IPS DF 6.9 (cell line): Measurements from ENCODE around the gene SIX4.

Experiments used
- DNase-seq: peaks from one replicate; pipeline ENCODE4 v3.0.0-alpha.2; 2013; ENCODE audit warnings: low read depth, low spot score
- H3K27ac ChIP-seq: one replicate; pipeline ENCODE4 v1.5.1; 2013; ENCODE audit warnings: low read length, control low read depth
- H3K27me3 ChIP-seq: 2 replicates; pipeline ENCODE4 v1.6.1; 2013; ENCODE audit warnings: mild to moderate bottlenecking, low read length; ENCODE audit not compliant: control insufficient read depth, insufficient read depth
- H3K36me3 ChIP-seq: 2 replicates; pipeline ENCODE4 v1.6.1; 2013; ENCODE audit warnings: low read length; ENCODE audit not compliant: control insufficient read depth, insufficient read depth
- H3K4me1 ChIP-seq: 2 replicates; pipeline ENCODE4 v1.6.1; 2013; ENCODE audit warnings: low read length; ENCODE audit not compliant: control insufficient read depth, insufficient read depth
- H3K4me3 ChIP-seq: 2 replicates; pipeline ENCODE4 v1.5.1; 2013; ENCODE audit warnings: mild to moderate bottlenecking, low read length
- H3K9me3 ChIP-seq: 2 replicates; pipeline ENCODE4 v1.6.1; 2013; ENCODE audit warnings: low read length, inconsistent platforms; ENCODE audit not compliant: control insufficient read depth, insufficient read depth
- WGBS: extraction: QIAGEN DNeasy Blood & Tissue Kit; methylation state at CpG from one replicate; pipeline ENCODE4 v1.1.7; 2013; ENCODE audit warnings: mixed read lengths, missing lambda C conversion rate; ENCODE audit not compliant: insufficient read length, insufficient coverage; 5-methylcytosine and 5-hydroxymethylcytosine counted together

Gene SIX4

DNA sequence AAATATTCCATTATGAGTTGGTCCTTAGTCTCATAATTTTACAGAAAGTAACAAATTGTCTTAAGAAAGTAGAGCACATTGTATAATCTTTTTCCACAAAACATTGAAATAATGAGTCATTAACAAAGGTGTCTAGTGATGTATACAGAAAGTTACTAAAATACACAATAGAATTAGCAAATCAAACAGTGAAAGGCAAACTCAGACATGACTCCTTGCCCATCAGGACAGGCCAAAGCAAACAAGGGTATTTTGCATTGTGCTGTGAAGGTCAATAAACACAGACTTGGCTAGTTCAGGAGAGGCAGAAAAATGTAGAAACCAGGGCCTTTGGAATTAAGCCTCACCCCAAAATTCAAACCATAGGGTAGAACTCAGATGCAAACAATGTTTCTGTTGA, 37.3 kb downstream of the SIX4 start:
- Histone ChIP-seq H3K36me3 (no peaks in the 10 kb centered on the region), H3K27ac (no peak overlapping the region), H3K4me1 (no peaks in the 10 kb centered on the region), H3K9me3 (no peaks in the 10 kb centered on the region), H3K4me3 (no peak overlapping the region), H3K27me3 (no peaks in the 10 kb centered on the region)
- no peak for DNase-seq

DNA sequence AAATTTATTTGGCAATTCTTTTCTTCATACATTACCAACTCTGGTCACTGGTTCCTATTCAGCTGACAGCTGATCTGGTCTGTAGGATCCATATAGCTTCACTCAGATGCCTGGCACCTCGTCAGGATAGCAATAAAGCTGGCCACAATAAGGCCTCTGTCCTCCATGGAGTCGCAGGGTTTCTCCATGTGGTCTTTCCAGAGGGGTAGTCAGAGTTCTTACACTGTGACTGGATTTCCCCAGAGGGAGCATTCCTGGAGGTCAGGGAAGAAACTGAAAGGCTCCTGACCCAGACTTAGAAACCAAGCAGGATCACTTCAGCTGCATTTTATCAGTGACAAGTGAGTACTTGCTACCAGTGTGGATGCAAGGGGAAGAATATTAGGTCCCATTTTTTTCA, 39.9 kb downstream of the SIX4 start:
- no CpG with 5 or more reads among the region's 2 CpGs for WGBS
- H3K4me3 ChIP-seq = no peak overlapping the region
- no peak overlapping the region for H3K27ac ChIP-seq
- H3K27me3 ChIP-seq = no peaks in the 10 kb centered on the region
- H3K4me1 ChIP-seq = peaks cover 1% of the 10 kb centered on the region; the same call in 1 of the 2 replicates
- H3K9me3 ChIP-seq = no peaks in the 10 kb centered on the region
- no peaks in the 10 kb centered on the region for H3K36me3 ChIP-seq
- no peak for DNase-seq

DNA sequence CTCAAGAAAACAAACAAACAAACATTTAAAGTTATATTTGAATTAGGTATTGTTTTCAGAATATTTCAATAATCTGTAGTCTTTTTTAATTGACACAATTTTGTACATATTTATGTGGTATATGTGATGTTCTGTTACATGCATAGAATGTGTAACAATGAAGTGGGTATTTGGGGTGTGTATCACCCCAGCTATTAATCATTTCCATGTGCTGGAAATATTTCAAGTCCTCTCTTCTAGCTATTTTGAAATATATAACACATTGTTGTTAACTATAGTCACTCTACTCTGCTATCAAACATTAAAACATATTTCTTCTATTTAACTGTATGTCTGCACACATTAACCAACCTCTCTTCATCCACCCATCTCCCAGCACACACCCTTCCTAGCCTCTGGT, 42.9 kb downstream of the SIX4 start:
- Histone ChIP-seq H3K27ac (no peak overlapping the region), H3K36me3 (no peaks in the 10 kb centered on the region), H3K4me3 (no peak overlapping the region), H3K4me1 (peaks cover 1% of the 10 kb centered on the region; the same call in 1 of the 2 replicates), H3K27me3 (no peaks in the 10 kb centered on the region), H3K9me3 (no peaks in the 10 kb centered on the region)
- no peak for DNase-seq

DNA sequence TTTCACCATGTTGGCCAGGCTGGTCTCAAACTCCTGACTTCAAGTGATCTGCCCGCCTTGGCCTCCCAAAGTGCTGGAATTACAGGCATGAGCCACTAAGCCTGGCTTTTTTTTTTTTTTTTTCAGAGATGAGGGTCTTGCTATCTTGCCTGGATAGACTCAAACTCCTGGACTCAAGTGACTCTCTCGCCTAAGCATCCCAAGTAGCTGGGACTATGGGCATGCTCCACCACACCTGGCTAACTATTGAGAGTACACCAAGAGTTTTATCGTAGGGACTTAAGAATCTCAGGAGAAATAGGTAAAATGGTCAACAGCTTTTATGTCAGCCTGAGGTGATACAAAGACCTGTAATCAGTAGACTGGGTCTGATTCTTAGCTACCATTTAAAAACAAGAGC, 43.6 kb downstream of the SIX4 start:
- no CpG with 5 or more reads among the region's 3 CpGs for WGBS
- DNase-seq = no peak
- no peaks in the 10 kb centered on the region for H3K27me3 ChIP-seq
- peaks cover 1% of the 10 kb centered on the region; the same call in 1 of the 2 replicates for H3K4me1 ChIP-seq
- no peaks in the 10 kb centered on the region for H3K9me3 ChIP-seq
- H3K4me3 ChIP-seq = no peak overlapping the region
- H3K27ac ChIP-seq = no peak overlapping the region
- H3K36me3 ChIP-seq = no peaks in the 10 kb centered on the region

DNA sequence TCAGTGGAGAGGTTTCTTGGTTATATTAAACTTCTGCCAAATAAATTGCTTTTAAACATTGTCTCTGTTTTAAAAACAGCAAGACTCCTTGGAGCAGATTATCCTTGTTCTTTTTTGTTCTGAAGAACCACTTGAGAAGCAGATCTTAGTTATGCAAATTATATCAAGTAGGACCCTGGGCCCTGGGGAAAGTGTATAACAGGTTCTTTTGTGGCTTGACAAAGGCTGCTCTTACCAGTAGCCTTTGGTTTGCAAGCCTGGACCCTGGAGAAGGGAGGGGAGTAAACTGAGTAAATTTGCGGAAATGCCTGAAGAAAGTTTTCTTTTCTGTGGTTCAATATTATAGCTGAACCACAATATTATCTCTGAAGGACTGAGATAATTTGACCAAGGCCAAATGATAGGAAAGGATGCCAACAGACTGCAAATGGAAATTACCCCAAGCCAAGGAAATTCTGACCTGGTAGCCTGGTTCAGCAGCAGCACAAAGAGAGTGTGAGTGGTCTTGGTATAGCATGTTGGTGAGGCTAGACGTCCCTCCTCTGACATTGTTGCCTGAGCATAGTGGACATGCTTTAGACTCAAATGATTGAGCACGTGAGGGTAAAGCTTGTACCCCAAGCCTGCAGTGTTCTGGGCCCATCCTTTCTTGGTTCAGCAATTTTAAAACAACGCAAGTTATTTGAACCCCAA, 44.4 kb downstream of the SIX4 start:
- no peaks in the 10 kb centered on the region for H3K36me3 ChIP-seq
- H3K27ac ChIP-seq = no peak overlapping the region
- WGBS = no CpG with 5 or more reads among the region's 4 CpGs
- H3K4me1 ChIP-seq = peaks cover 1% of the 10 kb centered on the region; the same call in 1 of the 2 replicates
- DNase-seq = no peak
- H3K27me3 ChIP-seq = no peaks in the 10 kb centered on the region
- no peaks in the 10 kb centered on the region for H3K9me3 ChIP-seq
- no peak overlapping the region for H3K4me3 ChIP-seq

DNA sequence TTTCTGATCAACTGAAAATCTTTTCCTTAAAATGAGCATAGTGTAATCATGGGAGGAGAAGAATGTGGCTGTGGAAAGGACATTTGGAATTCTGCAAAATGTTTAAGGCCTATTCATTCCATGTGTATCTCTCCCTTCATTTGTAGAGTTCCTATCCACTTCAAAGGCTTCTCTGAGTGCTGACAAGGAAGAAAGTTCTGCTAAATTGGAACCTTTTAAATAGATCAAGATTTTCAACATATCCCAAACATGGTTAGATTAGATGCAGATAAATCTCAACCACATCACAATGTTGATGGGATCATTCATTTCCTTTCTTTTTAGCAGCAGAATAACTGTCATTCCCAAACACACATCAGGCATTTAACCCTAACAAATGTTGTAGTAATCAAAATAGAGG, 46.5 kb downstream of the SIX4 start:
- no peaks in the 10 kb centered on the region for H3K9me3 ChIP-seq
- no peak overlapping the region for H3K4me3 ChIP-seq
- no peak overlapping the region for H3K27ac ChIP-seq
- no peaks in the 10 kb centered on the region for H3K36me3 ChIP-seq
- DNase-seq = no peak
- H3K27me3 ChIP-seq = no peaks in the 10 kb centered on the region
- peaks cover 1% of the 10 kb centered on the region; the same call in 1 of the 2 replicates for H3K4me1 ChIP-seq

DNA sequence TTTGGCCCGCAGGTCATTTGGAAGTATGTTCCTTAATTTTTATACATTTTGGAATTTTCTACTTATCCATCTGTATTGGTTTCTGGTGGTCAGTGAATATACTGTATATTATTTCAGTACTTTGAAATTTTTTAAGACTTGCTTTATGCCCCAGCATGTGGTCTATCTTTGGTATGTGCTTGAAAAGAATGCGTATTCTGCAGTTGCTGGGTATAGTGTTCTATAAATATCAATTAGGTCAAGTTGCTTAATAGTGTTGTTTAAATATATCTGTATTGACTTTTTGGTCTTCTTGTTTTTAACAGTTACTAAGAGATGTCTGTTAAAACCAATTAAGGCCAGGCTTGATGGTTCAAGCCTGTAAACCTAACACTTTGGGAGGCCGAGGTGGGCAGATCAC, 53.2 kb downstream of the SIX4 start:
- no CpG with 5 or more reads among the region's 3 CpGs for WGBS
- DNase-seq = no peak
- H3K36me3 ChIP-seq = no peaks in the 10 kb centered on the region
- no peak overlapping the region for H3K4me3 ChIP-seq
- H3K4me1 ChIP-seq = no peaks in the 10 kb centered on the region
- H3K27me3 ChIP-seq = no peaks in the 10 kb centered on the region
- H3K27ac ChIP-seq = no peak overlapping the region
- H3K9me3 ChIP-seq = no peaks in the 10 kb centered on the region

DNA sequence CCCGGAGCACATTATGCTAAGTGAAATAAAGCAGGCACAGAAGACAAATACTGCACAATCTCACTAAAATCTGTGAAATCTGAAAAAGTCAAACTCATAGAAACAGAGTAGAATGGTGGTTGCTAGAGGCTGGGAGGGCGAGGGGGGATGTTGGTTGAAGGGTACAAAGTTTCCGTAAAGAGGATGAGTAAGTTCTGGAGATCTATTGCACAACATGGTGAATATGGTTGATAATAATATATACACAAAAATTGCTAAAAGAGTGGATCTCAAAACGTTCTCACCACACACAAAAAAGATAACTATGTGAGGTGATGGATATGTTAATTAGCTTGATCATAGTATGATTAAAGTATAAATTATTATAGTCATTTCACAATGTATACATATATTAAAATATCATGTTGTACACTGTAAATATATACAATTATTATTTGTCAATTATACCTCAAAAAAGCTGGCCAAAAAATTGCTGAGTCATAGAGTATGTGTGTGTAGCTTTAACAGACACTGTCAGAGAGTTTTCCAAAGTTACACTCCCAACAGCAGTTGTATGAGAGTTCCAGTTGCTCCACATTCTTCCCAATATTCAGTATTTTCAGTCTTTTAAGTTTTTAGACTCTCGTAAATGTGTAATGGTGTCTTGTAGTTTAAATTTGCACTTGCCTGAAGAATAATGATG, 55.6 kb downstream of the SIX4 start:
- H3K9me3 ChIP-seq = no peaks in the 10 kb centered on the region
- no peak overlapping the region for H3K27ac ChIP-seq
- no peak for DNase-seq
- no peak overlapping the region for H3K4me3 ChIP-seq
- no peaks in the 10 kb centered on the region for H3K36me3 ChIP-seq
- H3K27me3 ChIP-seq = no peaks in the 10 kb centered on the region
- no CpG with 5 or more reads among the region's 5 CpGs for WGBS
- no peaks in the 10 kb centered on the region for H3K4me1 ChIP-seq

DNA sequence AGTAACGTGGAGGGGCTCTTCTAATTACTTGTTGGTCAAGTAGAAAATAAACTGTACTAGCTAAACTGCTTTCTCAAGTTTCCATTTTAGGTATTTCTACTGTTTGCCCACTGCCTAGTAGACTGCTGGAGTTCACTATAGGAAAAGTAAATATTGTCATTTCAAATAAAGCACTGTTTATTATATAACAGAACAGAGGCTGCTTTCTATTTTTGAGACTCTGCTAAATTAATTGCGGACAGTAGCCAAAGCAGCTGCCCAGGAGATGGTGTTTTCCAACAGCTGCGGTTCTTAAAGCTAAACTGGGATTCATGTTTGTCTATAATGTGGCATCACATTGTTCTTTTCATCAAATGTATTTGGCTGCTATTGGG, 59.0 kb downstream of the SIX4 start:
- no peak for DNase-seq
- no CpG with 5 or more reads among the region's 3 CpGs for WGBS
- no peaks in the 10 kb centered on the region for H3K4me1 ChIP-seq
- H3K9me3 ChIP-seq = no peaks in the 10 kb centered on the region
- H3K36me3 ChIP-seq = no peaks in the 10 kb centered on the region
- H3K27me3 ChIP-seq = no peaks in the 10 kb centered on the region
- no peak overlapping the region for H3K27ac ChIP-seq
- H3K4me3 ChIP-seq = no peak overlapping the region

DNA sequence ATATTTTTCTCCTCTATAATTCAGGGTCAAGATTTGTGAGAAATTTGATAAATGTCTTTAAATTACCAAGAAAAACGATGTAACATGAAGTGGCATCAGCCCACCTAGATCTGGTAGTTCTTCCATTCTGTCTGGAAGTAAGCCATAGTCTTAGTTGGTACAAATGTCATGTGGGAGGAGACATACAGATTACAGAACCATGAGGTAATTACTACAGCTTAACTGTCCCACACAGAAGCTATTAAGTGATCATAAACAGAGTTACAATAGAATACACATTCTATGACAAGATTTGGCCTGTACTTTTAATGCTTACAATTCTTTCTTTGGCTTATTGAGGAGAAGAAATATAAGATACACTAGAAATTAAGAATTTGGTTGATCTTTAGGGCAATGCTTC, 61.2 kb downstream of the SIX4 start:
- H3K36me3 ChIP-seq = no peaks in the 10 kb centered on the region

DNA sequence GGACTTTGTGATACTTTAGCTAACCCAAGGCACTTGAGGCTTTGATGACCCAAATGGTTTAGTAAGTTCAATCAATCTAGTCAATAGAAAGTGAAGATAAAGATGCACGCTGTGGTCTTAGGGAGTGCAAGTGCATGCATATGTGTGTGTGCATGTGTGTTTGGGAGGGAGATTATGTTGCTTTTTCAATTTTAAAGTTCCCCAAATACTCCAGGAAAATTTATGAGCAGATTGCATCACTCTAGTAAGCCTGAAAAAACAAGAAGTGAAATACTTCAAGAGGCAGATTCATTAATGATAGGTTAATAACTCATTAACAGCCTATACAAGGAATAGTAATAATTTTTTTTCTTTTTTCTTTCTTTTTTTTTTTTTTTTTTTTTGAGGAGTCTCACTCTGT, 62.4 kb downstream of the SIX4 start:
- no peaks in the 10 kb centered on the region for H3K9me3 ChIP-seq
- no CpG with 5 or more reads among the region's 1 CpG for WGBS
- peaks cover 20% of the 10 kb centered on the region for H3K27me3 ChIP-seq
- no peaks in the 10 kb centered on the region for H3K36me3 ChIP-seq
- H3K4me1 ChIP-seq = no peaks in the 10 kb centered on the region
- no peak for DNase-seq
- H3K27ac ChIP-seq = no peak overlapping the region
- no peak overlapping the region for H3K4me3 ChIP-seq

More for the DNA sequence above, 61.2 kb downstream of the SIX4 start:
- no CpG with 5 or more reads among the region's 1 CpG for WGBS
- Histone ChIP-seq H3K27ac (no peak overlapping the region), H3K4me3 (no peak overlapping the region), H3K27me3 (peaks cover 13% of the 10 kb centered on the region; the same call in 1 of the 2 replicates), H3K9me3 (no peaks in the 10 kb centered on the region), H3K4me1 (no peaks in the 10 kb centered on the region)
- DNase-seq = no peak
